HCT116 (cell line): Measurements from ENCODE around the gene KCNH6. TPM values are rescaled to one million over a fixed set of nuclear protein-coding genes. Genes with fewer than 3 reads are reported as not detected.

ENCODE experiments used
- ATAC-seq: fragments of 200-7000 bp; cut with Tn5 transposase; 2 replicates; pipeline ENCODE4 v1.9.1; 2020; ENCODE audit warnings: mild to moderate bottlenecking, moderate library complexity
- BruUV-seq: library from RNA; stranded (reverse); fragments of 400-500 nt; replicated peaks from 2 replicates; lab custom pipeline; 2021; lab: Mats Ljungman, UMichigan
- CTCF ChIA-PET: fragments of 300-600 bp; sonication (Branson Sonifier 250); formaldehyde crosslinking; loops from one replicate; lab custom pipeline; 2021; ENCODE audit warnings: antibody characterized with exemption; lab: Charles Lee
- POLR2A ChIA-PET: fragments of 300-600, 350-600 bp; sonication (Branson Sonifier 250); formaldehyde crosslinking; loops from one replicate; lab custom pipeline; 2021; ENCODE audit warnings: antibody characterized with exemption; lab: Charles Lee
- RAD21 ChIA-PET, 2 experiments: fragments of 300-600 bp; sonication (Branson Sonifier 250); formaldehyde crosslinking; loops; one replicate each; lab custom pipeline; 2023; ENCODE audit warnings: low total read pairs in 2 of 2; ENCODE audit not compliant: uncharacterized antibody in 2 of 2, unreplicated experiment in 2 of 2, low non-redundant PET in 1 of 2; lab: Charles Lee
- DNase-seq: peaks from one replicate; pipeline ENCODE4 v3.0.0-alpha.2; 2010; ENCODE audit warnings: low read depth, low spot score
- H2AFZ ChIP-seq: fragments of 200-600 bp; shearing (Covaris generic), sonication (generic); 2 replicates; pipeline ENCODE4 v1.6.1; 2017; ENCODE audit warnings: low read depth, mixed run types, mixed read lengths, antibody characterized with exemption, low read length; ENCODE audit not compliant: poor library complexity, severe bottlenecking
- H3K27ac ChIP-seq: 2 replicates; pipeline ENCODE4 v1.5.1; 2012; ENCODE audit warnings: low read depth, low read length
- H3K27me3 ChIP-seq: fragments of 200-600 bp; sonication (generic); 2 replicates; pipeline ENCODE4 v1.6.1; 2016; ENCODE audit warnings: mixed run types, low read length, mixed read lengths; ENCODE audit not compliant: insufficient read depth
- H3K36me3 ChIP-seq, 2 experiments: fragments of 200-500 bp in 1 of 2; fragments of 200-600 bp in 1 of 2; sonication (Bioruptor generic) in 1 of 2; sonication (generic) in 1 of 2; 2 replicates each; pipeline versions ENCODE4 v1.5.1 to v1.6.1; 2014 to 2016; ENCODE audit warnings: low read length in 2 of 2, inconsistent platforms in 1 of 2, mixed read lengths in 1 of 2, mixed run types in 1 of 2; ENCODE audit not compliant: insufficient read depth in 2 of 2, control insufficient read depth in 1 of 2
- H3K4me1 ChIP-seq, 2 experiments: fragments of 200-600 bp in 1 of 2; sonication (generic) in 1 of 2; 2 replicates each; pipeline versions ENCODE4 v1.5.1 to v1.6.1; 2012 to 2017; ENCODE audit warnings: low read length in 2 of 2, inconsistent platforms in 1 of 2, mild to moderate bottlenecking in 1 of 2, mixed read lengths in 1 of 2, mixed run types in 1 of 2, moderate library complexity in 1 of 2; ENCODE audit not compliant: insufficient read depth in 2 of 2, control insufficient read depth in 1 of 2
- H3K4me2 ChIP-seq: fragments of 200-600 bp; sonication (generic); 2 replicates; pipeline ENCODE4 v1.6.1; 2017; ENCODE audit warnings: mixed run types, low read length, mixed read lengths
- H3K4me3 ChIP-seq, 2 experiments: fragments of 200-600 bp in 1 of 2; sonication (generic) in 1 of 2; replicated peaks in 1 of 2; 2 replicates each; pipeline ENCODE4 v1.5.1; 2011 to 2016; ENCODE audit warnings: low read length in 2 of 2, control low read depth in 1 of 2, low read depth in 1 of 2, mild to moderate bottlenecking in 1 of 2, mixed read lengths in 1 of 2, mixed run types in 1 of 2
- H3K79me2 ChIP-seq: fragments of 200-600 bp; sonication (generic); 2 replicates; pipeline ENCODE4 v1.6.1; 2017; ENCODE audit warnings: mild to moderate bottlenecking, mixed run types, low read length, moderate library complexity, mixed read lengths; ENCODE audit not compliant: insufficient read depth
- H3K9ac ChIP-seq: fragments of 200-600 bp; sonication (generic); 2 replicates; pipeline ENCODE4 v1.6.1; 2016; ENCODE audit warnings: low read length, mixed read lengths
- H3K9me2 ChIP-seq: fragments of 200-600 bp; sonication (generic), shearing (Covaris generic); 2 replicates; pipeline ENCODE4 v1.6.1; 2017; ENCODE audit warnings: mixed run types, mild to moderate bottlenecking, moderate library complexity; ENCODE audit not compliant: insufficient read depth
- H3K9me3 ChIP-seq, 2 experiments: fragments of 200-500 bp in 1 of 2; fragments of 200-600 bp in 1 of 2; sonication (Bioruptor generic) in 1 of 2; sonication (generic) in 1 of 2; 2 replicates each; pipeline ENCODE4 v1.6.1; 2014 to 2017; ENCODE audit warnings: low read length in 2 of 2, mixed read lengths in 2 of 2, inconsistent platforms in 1 of 2, low read depth in 1 of 2, mild to moderate bottlenecking in 1 of 2, mixed run types in 1 of 2, moderate library complexity in 1 of 2; ENCODE audit not compliant: control insufficient read depth in 1 of 2, insufficient read depth in 1 of 2
- H4K20me1 ChIP-seq: fragments of 200-600 bp; sonication (generic), shearing (Covaris generic); 2 replicates; pipeline ENCODE4 v1.6.1; 2017; ENCODE audit warnings: mixed run types, mild to moderate bottlenecking, moderate library complexity; ENCODE audit not compliant: insufficient read depth
- ATF3 ChIP-seq: IDR thresholded peaks from 2 replicates; pipeline ENCODE4 v1.6.1; 2012
- CBX3 ChIP-seq: IDR thresholded peaks from 2 replicates; pipeline ENCODE4 v1.6.1; 2012; ENCODE audit warnings: low read depth
- EGR1 ChIP-seq: IDR thresholded peaks from 2 replicates; pipeline ENCODE4 v1.6.1; 2012; ENCODE audit warnings: low read depth
- JUND ChIP-seq: IDR thresholded peaks from 2 replicates; pipeline ENCODE4 v1.6.1; 2012
- MAX ChIP-seq: IDR thresholded peaks from 2 replicates; pipeline ENCODE4 v1.6.1; 2012
- POLR2A ChIP-seq: IDR thresholded peaks from 2 replicates; pipeline ENCODE4 v1.7.0; 2011; ENCODE audit warnings: borderline replicate concordance; ENCODE audit not compliant: insufficient read depth, insufficient read length; ENCODE audit errors: extremely low read depth
- POLR2AphosphoS5 ChIP-seq: IDR thresholded peaks from 2 replicates; pipeline ENCODE4 v1.6.1; 2011; ENCODE audit warnings: mild to moderate bottlenecking, low read depth, low read length, moderate library complexity
- RAD21 ChIP-seq: IDR thresholded peaks from 2 replicates; pipeline ENCODE4 v1.6.1; 2012; ENCODE audit warnings: low read depth, mild to moderate bottlenecking
- SIN3A ChIP-seq: IDR thresholded peaks from 2 replicates; pipeline ENCODE4 v1.6.1; 2012; ENCODE audit warnings: low read depth
- SP1 ChIP-seq: IDR thresholded peaks from 2 replicates; pipeline ENCODE4 v1.6.1; 2012; ENCODE audit warnings: low read depth
- SRF ChIP-seq: IDR thresholded peaks from 2 replicates; pipeline ENCODE4 v1.6.1; 2012; ENCODE audit warnings: low read depth
- YY1 ChIP-seq: IDR thresholded peaks from 2 replicates; pipeline ENCODE4 v1.6.1; 2011; ENCODE audit warnings: low read length, low read depth, moderate library complexity, mild to moderate bottlenecking; ENCODE audit not compliant: insufficient replicate concordance; ENCODE audit errors: extremely low read depth
- ZBTB33 ChIP-seq: IDR thresholded peaks from 2 replicates; pipeline ENCODE4 v1.6.1; 2011; ENCODE audit warnings: mild to moderate bottlenecking, low read length, moderate library complexity; ENCODE audit not compliant: insufficient replicate concordance; ENCODE audit errors: extremely low read depth
- intact Hi-C: fragments of 100-400 bp; cut with micrococcal nuclease; formaldehyde crosslinking; loops from 2 replicates; pipeline ENCODE4 v1.10.0; 2022
- total RNA-seq: library from RNA; stranded (reverse); gene quantifications from one replicate; pipeline ENCODE4 v1.2.1, GENCODE V29; 2021; ENCODE audit not compliant: unreplicated experiment

The KCNH6 gene
- total RNA-seq, 1 experiment from 2014 or later = not detected

- CTCF ChIA-PET = interaction anchor here (0.9 kb wide), 1 partner anchor 90 kb away, joined by 3 read pairs; no protein-coding TSS in a partner anchor
- no peak overlapping the region for H3K4me3 ChIP-seq
- ATAC-seq (no peak), DNase-seq (no peak)
- H2AFZ ChIP-seq = no peak overlapping the region
- H3K36me3 ChIP-seq = no peaks in the 10 kb centered on the region
- H3K27me3 ChIP-seq = peaks cover 3% of the 10 kb centered on the region
- H3K9me2 ChIP-seq = no peaks in the 10 kb centered on the region
- H4K20me1 ChIP-seq = no peaks in the 10 kb centered on the region
- no TSS peak for BruUV-seq
- POLR2A ChIA-PET = interaction anchor here (1.3 kb wide), 1 partner anchor 107 kb away, joined by 3 read pairs; the partner anchor contains the start of gene MAP3K3
- RAD21 ChIA-PET = no interaction called here
- TF ChIP-seq SRF (no peak), POLR2AphosphoS5 (no peak), POLR2A (no peak), ZBTB33 (no peak)
- H3K4me2 ChIP-seq = no peak overlapping the region
- H3K9me3 ChIP-seq = no peaks in the 10 kb centered on the region
- H3K27ac ChIP-seq = no peak overlapping the region
- no peaks in the 10 kb centered on the region for H3K79me2 ChIP-seq
- no peak overlapping the region for H3K9ac ChIP-seq
- H3K4me1 ChIP-seq = peaks cover 14 to 21% of the 10 kb centered on the region in 2 experiments
- intact Hi-C loops = no loop called here
These were observed 7.7 kb upstream of the KCNH6 start for GRCh38 chr17:63515426-63515825.

- H3K9me3 ChIP-seq = no peaks in the 10 kb centered on the region
- H3K4me2 ChIP-seq = peak overlapping the region; percentile 57
- no peaks in the 10 kb centered on the region for H3K9me2 ChIP-seq
- ATAC-seq (peak; percentile 93), DNase-seq (peak; percentile 86)
- intact Hi-C loops = no loop called here
- peaks cover 3% of the 10 kb centered on the region for H3K27me3 ChIP-seq
- H3K36me3 ChIP-seq = no peaks in the 10 kb centered on the region
- H3K9ac ChIP-seq = no peak overlapping the region
- H3K27ac ChIP-seq = no peak overlapping the region
- 0 out of 4 replicates have a peak overlapping the region, but pooled peaks of 1 of the 2 experiments have one; percentile 2 for H3K4me3 ChIP-seq
- ChIA-PET CTCF (no interaction called here), POLR2A (no interaction called here), RAD21 (no interaction called here)
- H4K20me1 ChIP-seq = no peaks in the 10 kb centered on the region
- peaks cover 16 to 26% of the 10 kb centered on the region in 2 experiments for H3K4me1 ChIP-seq
- H3K79me2 ChIP-seq = no peaks in the 10 kb centered on the region
- H2AFZ ChIP-seq = no peak overlapping the region
- no TSS peak for BruUV-seq
- TF ChIP-seq YY1 = peak; percentile 35
- TF ChIP-seq ZBTB33 = no peak
- TF ChIP-seq SIN3A = 0 out of 2 replicates have a peak, but pooled peaks have one; percentile 30
- TF ChIP-seq MAX = peak; percentile 80; the same call in 1 of the 2 replicates
- TF ChIP-seq JUND = peak; percentile 92
- peak; percentile 54 for TF ChIP-seq SP1
- peak; percentile 90 for TF ChIP-seq EGR1
- TF ChIP-seq ATF3 = peak; percentile 7; the same call in 1 of the 2 replicates
- TF ChIP-seq POLR2AphosphoS5 = peak; percentile 29; the same call in 1 of the 2 replicates
- TF ChIP-seq RAD21 = no peak
- peak; percentile 93 for TF ChIP-seq CBX3
These were observed 6.0 kb upstream of the KCNH6 start for GRCh38 chr17:63516910-63517824.
